RWPE1 (cell line): ENCODE results near the gene UBTD2.
"Not testable (repeated sequence)": the region's sequence is repeated elsewhere in the genome, so short reads cannot be mapped to it uniquely, and the experiment has no call there.

Experiments used
- CTCF ChIA-PET: fragments of 350-600 bp; sonication (Branson Sonifier 250); formaldehyde crosslinking; extraction: SDS; loops from one replicate; lab custom pipeline; 2021; lab: Yijun Ruan, JAX
- POLR2A ChIA-PET: fragments of 400-600 bp; formaldehyde crosslinking; extraction: SDS; loops from one replicate; lab custom pipeline; 2020; ENCODE audit warnings: antibody characterized with exemption; ENCODE audit not compliant: low non-redundant PET; lab: Yijun Ruan, JAX
- DNase-seq: peaks from one replicate; pipeline ENCODE4 v3.0.0; 2012; ENCODE audit warnings: low spot score
- H3K27ac ChIP-seq: fragments of 450-650 bp; 2 replicates; pipeline ENCODE4 v1.5.1; 2017
- CTCF ChIP-seq: fragments of 450-650 bp; conservative IDR thresholded peaks from 2 replicates; pipeline ENCODE4 v1.5.1; 2017; ENCODE audit warnings: low read depth, mild to moderate bottlenecking

The UBTD2 gene

DNA sequence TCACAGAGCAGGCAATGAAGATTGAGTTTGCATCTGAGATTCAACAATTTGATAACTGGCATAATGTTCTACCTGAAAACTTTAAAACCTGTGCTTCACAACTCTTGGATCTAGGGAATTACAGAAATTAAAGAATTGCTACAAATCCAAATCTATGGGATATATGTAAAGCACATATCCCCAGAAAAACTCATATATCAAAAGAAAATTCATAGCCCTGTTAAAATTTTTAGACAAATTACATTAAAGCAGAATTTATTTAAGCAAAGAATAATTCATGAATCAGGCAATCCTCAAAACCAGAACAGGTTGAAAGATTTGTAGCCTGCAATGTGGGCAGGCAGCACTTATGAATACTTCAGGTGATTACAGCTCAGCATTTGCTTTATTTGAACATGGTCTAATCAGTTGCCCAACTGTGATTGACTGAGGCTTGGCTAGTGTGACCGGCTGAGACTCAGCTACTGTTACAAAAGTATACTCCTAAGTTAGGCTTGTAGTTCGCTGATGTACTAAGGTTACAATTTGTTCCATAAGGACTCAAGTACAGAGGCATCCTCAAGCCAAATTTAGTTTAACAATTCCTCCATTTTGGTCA is 10.3 kb upstream of the UBTD2 start:
- CTCF ChIA-PET = interaction anchor here (0.6 to 1.7 kb wide), 20 partner anchors 9 to 278 kb away, joined by 3 to 14 read pairs (median 4); no protein-coding TSS in a partner anchor
- POLR2A ChIA-PET = interaction anchor here (0.6 kb wide), 1 partner anchor 20 kb away, joined by 5 read pairs; no protein-coding TSS in a partner anchor
- no peak for DNase-seq
- TF ChIP-seq CTCF = peak; percentile 78
- no peak overlapping the region for H3K27ac ChIP-seq

DNA sequence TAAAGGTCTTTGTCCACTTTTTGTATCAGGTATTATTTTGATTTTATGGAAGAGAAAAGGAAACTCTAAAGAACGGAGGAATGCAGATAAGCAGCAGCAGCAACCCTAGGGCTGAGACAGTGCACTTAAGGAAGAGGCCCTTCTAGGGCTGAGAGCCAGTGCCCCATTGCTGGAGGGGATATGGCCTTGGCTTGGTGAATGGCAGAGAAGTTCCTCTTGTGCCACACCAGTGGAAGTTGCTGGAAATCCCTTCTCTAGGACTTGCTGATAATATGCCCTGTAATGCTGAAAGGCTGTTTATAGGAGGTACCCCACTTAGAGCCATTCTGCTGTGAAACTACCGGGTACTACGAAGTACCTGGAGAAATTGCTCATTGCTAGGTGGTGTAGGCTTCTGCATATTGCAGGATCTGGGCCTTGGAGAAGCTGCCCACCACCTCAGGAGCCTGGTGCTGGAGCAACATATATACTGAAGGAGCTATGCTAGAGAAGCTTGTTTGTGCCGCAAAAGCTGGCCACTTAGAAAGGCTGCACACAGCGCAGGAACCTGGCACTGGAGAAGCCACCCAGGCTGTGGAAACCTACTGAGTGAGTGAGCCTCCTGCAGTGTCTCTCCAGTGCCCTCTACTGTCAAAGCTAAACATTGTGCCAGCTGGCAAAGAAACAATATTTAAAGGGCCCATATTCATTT is 9.6 kb upstream of the UBTD2 start:
- ChIA-PET POLR2A (interaction anchor here (0.6 kb wide), 1 partner anchor 20 kb away, joined by 5 read pairs; no protein-coding TSS in a partner anchor), CTCF (interaction anchor here (0.5 to 1.7 kb wide), 24 partner anchors 8 to 1010 kb away, joined by 3 to 14 read pairs (median 4); no protein-coding TSS in a partner anchor)
- peak; percentile 99 for TF ChIP-seq CTCF
- peak; percentile 67 for DNase-seq
- H3K27ac ChIP-seq = no peak overlapping the region

- DNase-seq, H3K27ac ChIP-seq, POLR2A ChIA-PET: not testable (repeated sequence)
- CTCF ChIA-PET = interaction anchor here (0.7 to 0.9 kb wide), 2 partner anchors 11 to 17 kb away, joined by 3 to 4 read pairs; no protein-coding TSS in a partner anchor
Observed at GRCh38 chr5:172291837-172292236, 8.3 kb upstream of the UBTD2 start.

- no peak for DNase-seq
- no peak for TF ChIP-seq CTCF
- CTCF ChIA-PET = interaction anchor here (0.6 kb wide), 1 partner anchor 10 kb away, joined by 5 read pairs; no protein-coding TSS in a partner anchor
- POLR2A ChIA-PET = no interaction called here
- no peak overlapping the region for H3K27ac ChIP-seq
Observed at GRCh38 chr5:172288465-172288864, 4.9 kb upstream of the UBTD2 start.

DNA sequence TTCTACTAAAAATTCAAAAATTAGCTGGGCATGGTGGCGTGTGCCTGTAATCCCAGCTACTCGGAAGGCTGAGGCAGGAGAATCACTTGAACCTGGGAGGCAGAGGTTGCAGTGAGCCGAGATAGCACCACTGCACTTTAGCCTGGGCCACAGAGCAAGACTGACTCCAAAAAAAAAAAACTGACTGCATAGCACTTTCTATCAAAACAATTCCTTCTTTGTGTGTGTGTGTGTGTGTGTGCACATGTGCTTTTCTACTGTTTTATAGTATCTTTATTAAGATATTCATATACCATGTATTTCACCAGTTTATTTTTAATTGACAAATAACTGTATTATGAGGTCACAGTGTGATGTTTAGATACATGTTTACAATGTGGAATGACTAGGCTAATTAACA is 3.6 kb upstream of the UBTD2 start:
- CTCF ChIA-PET = interaction anchor here (0.6 kb wide), 1 partner anchor 347 kb away, joined by 3 read pairs; no protein-coding TSS in a partner anchor
- DNase-seq, POLR2A ChIA-PET, H3K27ac ChIP-seq: not testable (repeated sequence)

DNA sequence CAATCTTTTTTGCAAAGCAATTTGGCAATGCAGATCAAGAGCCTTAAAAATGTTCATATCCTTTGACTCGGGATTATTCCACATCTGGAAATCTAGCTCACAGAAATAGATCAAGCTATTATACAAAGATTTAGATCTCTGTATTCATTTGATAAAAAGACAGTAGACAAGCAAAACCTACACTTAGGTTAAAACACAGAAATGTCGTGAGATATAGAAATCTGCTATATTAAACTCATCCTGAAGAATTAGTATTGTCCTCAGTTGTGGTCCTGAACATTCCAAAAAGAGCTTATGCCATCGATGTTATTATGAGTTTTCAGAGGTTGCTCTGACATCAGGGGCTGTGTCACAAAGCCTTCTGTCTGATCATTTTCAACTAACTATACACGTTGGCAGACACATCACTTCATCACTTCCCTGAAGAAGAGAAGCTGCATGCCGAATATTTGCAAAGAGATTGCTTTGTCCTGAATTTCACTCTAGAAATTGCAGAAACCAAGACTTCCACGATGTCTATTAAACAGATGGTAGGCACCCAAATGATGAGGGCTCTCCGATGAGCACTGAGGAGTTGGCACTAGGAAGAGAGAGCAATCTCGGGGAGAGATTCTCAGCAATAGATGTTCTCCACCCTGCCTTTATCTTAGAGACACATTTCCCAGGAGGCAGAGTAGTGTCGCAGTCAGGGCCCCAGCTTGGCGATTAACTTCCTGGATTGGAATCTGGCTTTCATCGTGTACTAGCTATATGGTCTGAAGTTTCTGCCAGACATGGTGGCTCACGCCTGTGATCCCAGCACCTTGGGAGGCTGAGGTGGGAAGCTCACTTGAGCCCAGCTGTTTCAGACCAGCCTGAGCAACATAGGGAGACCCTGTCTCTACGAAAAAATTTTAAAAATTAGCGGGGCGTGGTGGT is 1.9 kb upstream of the UBTD2 start:
- POLR2A ChIA-PET = interaction anchor here (0.6 kb wide), 1 partner anchor 29 kb away, joined by 3 read pairs; no protein-coding TSS in a partner anchor
- CTCF ChIA-PET = interaction anchor here (0.6 to 1.6 kb wide), 6 partner anchors 8 to 526 kb away, joined by 3 to 8 read pairs (median 3); no protein-coding TSS in a partner anchor
- no peak for TF ChIP-seq CTCF
- DNase-seq = no peak
- H3K27ac ChIP-seq = no peak overlapping the region

GRCh38 chr5:172284611-172284980 is 1.0 kb upstream of the UBTD2 start:
- no peak for TF ChIP-seq CTCF
- ChIA-PET CTCF (interaction anchor here (0.6 to 1.6 kb wide), 3 partner anchors 9 to 127 kb away, joined by 3 to 8 read pairs (median 3); no protein-coding TSS in a partner anchor), POLR2A (no interaction called here)
- DNase-seq = peak; percentile 27
- peak overlapping the region; percentile 90 for H3K27ac ChIP-seq
